H1 (cell line): ENCODE data around the gene OSBP2. TPM values are rescaled to one million over a fixed set of nuclear protein-coding genes. Genes with fewer than 3 reads are reported as not detected.

Experiments used
- ATF3 ChIP-seq: IDR thresholded peaks from 2 replicates; pipeline ENCODE4 v1.6.1; 2011; ENCODE audit warnings: low read depth, mild to moderate bottlenecking, low read length; ENCODE audit not compliant: insufficient read depth
- TEAD4 ChIP-seq: IDR thresholded peaks from 2 replicates; pipeline ENCODE4 v1.6.1; 2012; ENCODE audit warnings: low read depth, low read length, inconsistent platforms, mixed read lengths
- polyA plus RNA-seq, 7 experiments: library from polyadenylated mRNA; depleted of rRNA in 3 of 7; stranded (reverse) in 5 of 7; unstranded in 2 of 7; fragments of >200 nt in 5 of 7; fragments of 200-250 nt in 2 of 7; gene quantifications; 1 replicate in 5 of 7; 2 replicates in 1 of 7; 4 replicates in 1 of 7; pipeline versions ENCODE4 v1.2.1 to v1.2.3, GENCODE V29; 2011 to 2013; ENCODE audit warnings: missing spikeins in 2 of 7, mixed read lengths in 2 of 7
- total RNA-seq: library from RNA; stranded (reverse); fragmentation: NEBNext Ultra II Directional; extraction: Animal tissue kit (Norgen Biotek cat#: 25700); gene quantifications from 2 replicates; pipeline ENCODE4 v1.2.1, GENCODE V29; 2021
- TF ChIP-seq, protein P1 (sequence below), 3 experiments: IDR thresholded peaks; 1 replicate in 2 of 3; 2 replicates in 1 of 3; pipeline versions ENCODE4 v1.5.1 to v1.6.1; 2011; ENCODE audit warnings: low read length in 3 of 3, mild to moderate bottlenecking in 3 of 3, inconsistent platforms in 2 of 3, low read depth in 1 of 3, moderate library complexity in 1 of 3; ENCODE audit not compliant: insufficient read depth in 1 of 3; ENCODE audit errors: control extremely low read depth in 1 of 3

Gene OSBP2
- total and polyA plus RNA-seq, 2 of the 8 experiments (the other 6 are each of a cell fraction or from before 2014, with no cell fraction given): 3.4 to 3.7 TPM

DNA sequence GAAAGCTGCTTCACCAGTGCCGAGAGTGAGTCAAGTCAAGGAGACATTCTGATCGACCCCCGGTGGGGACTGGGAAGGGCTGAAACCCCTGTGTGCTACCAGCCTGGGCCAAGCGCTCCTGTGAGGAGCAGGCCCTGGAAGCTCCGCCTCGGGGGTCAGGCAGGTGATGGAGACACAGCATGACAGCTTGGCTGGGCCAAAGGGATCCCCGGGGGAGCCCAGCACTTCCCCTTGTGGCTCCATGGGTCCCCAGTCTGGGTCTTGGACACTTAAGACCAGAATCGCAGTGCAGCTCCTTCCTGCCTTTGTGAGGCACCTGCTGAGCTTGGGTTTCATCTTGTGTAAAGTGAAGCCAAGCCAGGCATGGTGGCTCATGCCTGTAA lies 184.7 kb downstream of the OSBP2 start (continued):
- TF ChIP-seq, protein P1, sequence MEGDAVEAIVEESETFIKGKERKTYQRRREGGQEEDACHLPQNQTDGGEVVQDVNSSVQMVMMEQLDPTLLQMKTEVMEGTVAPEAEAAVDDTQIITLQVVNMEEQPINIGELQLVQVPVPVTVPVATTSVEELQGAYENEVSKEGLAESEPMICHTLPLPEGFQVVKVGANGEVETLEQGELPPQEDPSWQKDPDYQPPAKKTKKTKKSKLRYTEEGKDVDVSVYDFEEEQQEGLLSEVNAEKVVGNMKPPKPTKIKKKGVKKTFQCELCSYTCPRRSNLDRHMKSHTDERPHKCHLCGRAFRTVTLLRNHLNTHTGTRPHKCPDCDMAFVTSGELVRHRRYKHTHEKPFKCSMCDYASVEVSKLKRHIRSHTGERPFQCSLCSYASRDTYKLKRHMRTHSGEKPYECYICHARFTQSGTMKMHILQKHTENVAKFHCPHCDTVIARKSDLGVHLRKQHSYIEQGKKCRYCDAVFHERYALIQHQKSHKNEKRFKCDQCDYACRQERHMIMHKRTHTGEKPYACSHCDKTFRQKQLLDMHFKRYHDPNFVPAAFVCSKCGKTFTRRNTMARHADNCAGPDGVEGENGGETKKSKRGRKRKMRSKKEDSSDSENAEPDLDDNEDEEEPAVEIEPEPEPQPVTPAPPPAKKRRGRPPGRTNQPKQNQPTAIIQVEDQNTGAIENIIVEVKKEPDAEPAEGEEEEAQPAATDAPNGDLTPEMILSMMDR (IDR thresholded peaks at IDR 0.05; ENCODE audit: control extremely low read depth in 1 of 3, insufficient read depth in 1 of 3, low read depth in 1 of 3, low read length in 3 of 3): no peak
- TF ChIP-seq TEAD4 (no peak), ATF3 (no peak)
